Kidney capillary endothelial cell (primary cell): ENCODE data around the gene FJX1.
A peak's percentile ranks its signal among the peaks of the same experiment; 100 is the strongest.

Experiments
- DNase-seq: peaks from one replicate; pipeline ENCODE4 v3.0.0-alpha.2; 2018; ENCODE audit warnings: low spot score

The FJX1 gene

GRCh38 chr11:35606206-35606605 is 12.1 kb upstream of the FJX1 start:
- DNase-seq, result no peak

GRCh38 chr11:35608502-35608901 is 9.8 kb upstream of the FJX1 start:
- no peak for DNase-seq

GRCh38 chr11:35609656-35610055 is 8.6 kb upstream of the FJX1 start:
- DNase-seq, result no peak

GRCh38 chr11:35610631-35611030 is 7.6 kb upstream of the FJX1 start:
- no peak for DNase-seq

GRCh38 chr11:35611741-35612140 is 6.5 kb upstream of the FJX1 start:
- DNase-seq, result no peak

GRCh38 chr11:35614939-35615569 is 3.2 kb upstream of the FJX1 start:
- DNase-seq, result no peak

- peak; percentile 63 for DNase-seq
These were observed 2.0 kb upstream of the FJX1 start for GRCh38 chr11:35615921-35616900.

- DNase-seq, result no peak
These were observed 959 bp upstream of the FJX1 start for GRCh38 chr11:35617316-35617686.

- no peak for DNase-seq
These were observed 346 bp downstream of the FJX1 start for GRCh38 chr11:35618497-35619115.

GRCh38 chr11:35619116-35619854 is 1.0 kb downstream of the FJX1 start:
- peak; percentile 41 for DNase-seq

- peak; percentile 92 for DNase-seq
These were observed 1.8 kb downstream of the FJX1 start for GRCh38 chr11:35619855-35620640.

- peak; percentile 19 for DNase-seq
These were observed 2.5 kb downstream of the FJX1 start for GRCh38 chr11:35620795-35621194.

GRCh38 chr11:35621620-35622019 is 3.4 kb downstream of the FJX1 start:
- no peak for DNase-seq

- peak; percentile 76 for DNase-seq
These were observed 3.8 kb downstream of the FJX1 start for GRCh38 chr11:35622070-35622469.

GRCh38 chr11:35623621-35624168 is 5.4 kb downstream of the FJX1 start:
- DNase-seq, result peak; percentile 73

GRCh38 chr11:35624316-35624715 is 6.1 kb downstream of the FJX1 start:
- no peak for DNase-seq

- no peak for DNase-seq
These were observed 6.5 kb downstream of the FJX1 start for GRCh38 chr11:35624781-35625180.

- DNase-seq, result no peak
These were observed 8.2 kb downstream of the FJX1 start for GRCh38 chr11:35626501-35626900.

- no peak for DNase-seq
These were observed 11.3 kb downstream of the FJX1 start for GRCh38 chr11:35629511-35629910.

- peak; percentile 99 for DNase-seq
These were observed 11.7 kb downstream of the FJX1 start for GRCh38 chr11:35629914-35630313.

GRCh38 chr11:35631891-35632290 is 13.6 kb downstream of the FJX1 start:
- no peak for DNase-seq
